HCT116 (cell line): ENCODE measurements around the gene MORF4L1.

ENCODE experiments used
- ATF3 ChIP-seq: IDR thresholded peaks from 2 replicates; pipeline ENCODE4 v1.6.1; 2012
- CTCF ChIP-seq, 3 experiments: fragments of 200-600 bp in 1 of 3; sonication (generic) in 1 of 3; IDR thresholded peaks in 2 of 3; conservative IDR thresholded peaks in 1 of 3; 2 replicates each; pipeline ENCODE4 v1.5.1; 2012 to 2017; ENCODE audit warnings: low read depth in 2 of 3, low read length in 2 of 3, antibody characterized with exemption in 1 of 3, borderline replicate concordance in 1 of 3, control low read depth in 1 of 3, mild to moderate bottlenecking in 1 of 3, mixed read lengths in 1 of 3, mixed run types in 1 of 3, moderate library complexity in 1 of 3; ENCODE audit not compliant: insufficient read depth in 1 of 3
- EZH2 ChIP-seq: fragments of 200-600 bp; sonication (generic); IDR thresholded peaks from 2 replicates; pipeline ENCODE4 v1.6.1; 2017; ENCODE audit warnings: antibody characterized with exemption, mixed run types
- POLR2A ChIP-seq: IDR thresholded peaks from 2 replicates; pipeline ENCODE4 v1.7.0; 2011; ENCODE audit warnings: borderline replicate concordance; ENCODE audit not compliant: insufficient read depth, insufficient read length; ENCODE audit errors: extremely low read depth
- REST ChIP-seq: IDR thresholded peaks from 2 replicates; pipeline ENCODE4 v1.6.1; 2012; ENCODE audit warnings: low read depth
- SIN3A ChIP-seq: IDR thresholded peaks from 2 replicates; pipeline ENCODE4 v1.6.1; 2012; ENCODE audit warnings: low read depth
- YY1 ChIP-seq: IDR thresholded peaks from 2 replicates; pipeline ENCODE4 v1.6.1; 2011; ENCODE audit warnings: low read length, low read depth, moderate library complexity, mild to moderate bottlenecking; ENCODE audit not compliant: insufficient replicate concordance; ENCODE audit errors: extremely low read depth
- ZNF274 ChIP-seq: fragments of 200-500 bp; sonication (Bioruptor generic); IDR thresholded peaks from 2 replicates; pipeline ENCODE4 v1.6.1; 2014; ENCODE audit warnings: mild to moderate bottlenecking, low read depth, low read length, inconsistent platforms

- TF ChIP-seq CTCF (IDR thresholded peaks at IDR 0.05 in 2 of 3, conservative IDR thresholded peaks at IDR 0.05 in 1 of 3; ENCODE audit: borderline replicate concordance in 1 of 3, insufficient read depth in 1 of 3, low read depth in 2 of 3, low read length in 2 of 3): no peak
- no peak for TF ChIP-seq EZH2
- TF ChIP-seq POLR2A: no peak
- no peak for TF ChIP-seq YY1
- no peak for TF ChIP-seq REST
- TF ChIP-seq ZNF274: no peak
- TF ChIP-seq SIN3A: no peak
- TF ChIP-seq ATF3: no peak
These were observed 40.3 kb downstream of the MORF4L1 start for GRCh38 chr15:78913012-78913411.
